Body of pancreas (tissue), 4 donors: ENCODE results near the gene TBX15. TPM values are rescaled to one million over a fixed set of nuclear protein-coding genes. Genes with fewer than 3 reads are reported as not detected.

Experiments used
- ATAC-seq: fragments of 150-250 bp; one replicate; pipeline ENCODE4 v1.9.1; 2016
- DNase-seq, 4 donors: peaks; one replicate each; pipeline ENCODE4 v3.0.0-alpha.2; 2019
- H3K27ac ChIP-seq, 4 donors: fragments of 200-600 bp; sonication (generic); 1 replicate in 3 of 4; 2 replicates in 1 of 4; pipeline versions ENCODE4 v1.5.1 to v1.6.1; 2016 to 2019; ENCODE audit warnings: mild to moderate bottlenecking in 1 of 4, mixed read lengths in 1 of 4, moderate library complexity in 1 of 4
- H3K27me3 ChIP-seq, 2 donors: fragments of 200-600 bp; sonication (generic); one replicate each; pipeline ENCODE4 v1.6.0; 2016; ENCODE audit warnings: mild to moderate bottlenecking in 1 of 2
- H3K36me3 ChIP-seq, 2 donors: fragments of 200-600 bp; sonication (generic); replicated peaks in 1 of 2; 2 replicates each; pipeline ENCODE4 v1.5.1; 2016; ENCODE audit warnings: low read depth in 2 of 2; ENCODE audit not compliant: insufficient read depth in 1 of 2
- H3K4me1 ChIP-seq: fragments of 200-600 bp; sonication (generic); one replicate; pipeline ENCODE4 v1.6.0; 2016
- H3K4me3 ChIP-seq, 2 donors: fragments of 200-600 bp; sonication (generic); 1 replicate in 1 of 2; 2 replicates in 1 of 2; pipeline ENCODE4 v1.5.1; 2016 to 2019
- H3K9me3 ChIP-seq, 3 donors: fragments of 200-600 bp; sonication (generic); 1 replicate in 2 of 3; 2 replicates in 1 of 3; pipeline ENCODE4 v1.5.1; 2016
- CTCF ChIP-seq, 7 experiments: fragments of 450-650 bp in 4 of 7; fragments of 200-600 bp in 3 of 7; sonication (generic) in 3 of 7; IDR thresholded peaks; one replicate each; pipeline ENCODE4 v1.5.1; 2016 to 2019; ENCODE audit warnings: antibody characterized with exemption in 7 of 7
- POLR2A ChIP-seq, 3 donors: fragments of 450-650 bp; IDR thresholded peaks; one replicate each; pipeline ENCODE4 v1.6.1; 2016; ENCODE audit warnings: antibody characterized with exemption in 3 of 3, mild to moderate bottlenecking in 2 of 3
- WGBS, 2 donors: methylation state at CpG; one replicate each; pipeline ENCODE4 v1.1.5; 2017; 5-methylcytosine and 5-hydroxymethylcytosine counted together
- intact Hi-C: fragments of 100-400 bp; cut with DNase I; formaldehyde crosslinking; loops from one replicate; pipeline ENCODE4 v1.15.1; 2023
- total RNA-seq, 2 donors: library from RNA; depleted of rRNA; stranded (reverse); fragments of >200 nt; gene quantifications; one replicate each; pipeline ENCODE4 v1.1.0, GENCODE V29; 2016

Gene TBX15
- total RNA-seq, 2 donors from 2014 or later, result not detected

DNA sequence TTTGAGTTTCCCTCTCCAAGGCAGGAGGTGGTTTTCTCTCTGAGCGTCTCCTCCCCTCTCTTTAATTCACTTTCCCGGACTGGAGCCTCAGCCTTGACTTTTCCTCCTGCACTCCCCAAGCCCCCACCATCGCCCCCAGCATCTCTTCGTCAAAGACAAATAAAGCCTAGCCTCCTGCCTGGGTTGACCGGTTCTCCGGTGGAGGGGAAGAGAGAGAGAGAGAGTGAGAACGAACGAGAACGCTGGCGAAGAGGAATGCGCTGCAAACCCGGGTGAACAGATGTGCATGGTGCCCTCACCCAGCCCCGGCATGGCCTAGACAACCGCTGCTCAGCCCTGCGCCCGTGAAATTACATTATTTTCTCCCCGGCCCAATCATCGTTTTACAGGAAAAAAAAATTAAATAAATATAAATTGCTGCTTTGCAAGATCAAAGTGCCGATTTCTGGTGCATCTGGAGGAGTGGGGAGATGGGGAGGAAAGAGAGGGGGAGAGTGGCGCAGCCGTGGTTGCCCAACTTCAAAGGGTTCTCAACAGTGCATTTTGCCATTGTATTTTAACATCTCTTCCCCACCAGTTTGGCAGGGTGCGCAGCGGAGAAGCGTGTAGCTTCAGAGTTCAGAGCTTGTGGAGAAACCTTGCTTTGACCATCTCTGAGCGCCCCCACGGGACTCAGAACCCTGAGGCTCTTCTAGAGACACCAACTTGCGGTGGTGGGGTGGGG lies 11.4 kb upstream of the TBX15 start:
- ATAC-seq (no peak), DNase-seq (no peak)
- H3K4me1 ChIP-seq, result peaks cover 12% of the 10 kb centered on the region
- H3K36me3 ChIP-seq, result no peaks in the 10 kb centered on the region
- no peak overlapping the region for H3K27ac ChIP-seq
- no peaks in the 10 kb centered on the region for H3K9me3 ChIP-seq
- peaks cover 0 to 40% of the 10 kb centered on the region in 2 donors for H3K27me3 ChIP-seq
- 3 to 8% methylated on average over 27 of the region's 27 CpGs for WGBS, 2 donors
- H3K4me3 ChIP-seq, result no peak overlapping the region
- intact Hi-C loops, result loop anchor here (10.0 kb wide), 1 partner anchor 925 kb away; no protein-coding TSS in a partner anchor
- no peak for TF ChIP-seq CTCF (IDR thresholded peaks at IDR 0.05)
- TF ChIP-seq POLR2A (IDR thresholded peaks at IDR 0.05), result no peak

GRCh38 chr1:118998171-118998570 lies 10.0 kb upstream of the TBX15 start:
- H3K36me3 ChIP-seq, result no peaks in the 10 kb centered on the region
- no peaks in the 10 kb centered on the region for H3K9me3 ChIP-seq
- TF ChIP-seq CTCF (IDR thresholded peaks at IDR 0.05) (no peak), POLR2A (IDR thresholded peaks at IDR 0.05) (no peak)
- peaks cover 0 to 40% of the 10 kb centered on the region in 2 donors for H3K27me3 ChIP-seq
- H3K4me3 ChIP-seq, result no peak overlapping the region
- intact Hi-C loops, result no loop called here
- WGBS, 2 donors, result 53% methylated on average over 2 of the region's 2 CpGs
- H3K27ac ChIP-seq, result no peak overlapping the region
- DNase-seq, result no peak
- peaks cover 12% of the 10 kb centered on the region for H3K4me1 ChIP-seq
- no peak for ATAC-seq

GRCh38 chr1:118997225-118997624 lies 9.1 kb upstream of the TBX15 start:
- intact Hi-C loops, result no loop called here
- Histone ChIP-seq H3K4me3 (no peak overlapping the region), H3K36me3 (no peaks in the 10 kb centered on the region), H3K27ac (no peak overlapping the region), H3K9me3 (no peaks in the 10 kb centered on the region), H3K27me3 (peaks cover 0 to 50% of the 10 kb centered on the region in 2 donors), H3K4me1 (peaks cover 12% of the 10 kb centered on the region)
- DNase-seq, result no peak
- no peak for ATAC-seq
- WGBS, 2 donors, result 16 to 28% methylated on average over 7 of the region's 7 CpGs
- no peak for TF ChIP-seq POLR2A (IDR thresholded peaks at IDR 0.05)
- no peak for TF ChIP-seq CTCF (IDR thresholded peaks at IDR 0.05)

DNA sequence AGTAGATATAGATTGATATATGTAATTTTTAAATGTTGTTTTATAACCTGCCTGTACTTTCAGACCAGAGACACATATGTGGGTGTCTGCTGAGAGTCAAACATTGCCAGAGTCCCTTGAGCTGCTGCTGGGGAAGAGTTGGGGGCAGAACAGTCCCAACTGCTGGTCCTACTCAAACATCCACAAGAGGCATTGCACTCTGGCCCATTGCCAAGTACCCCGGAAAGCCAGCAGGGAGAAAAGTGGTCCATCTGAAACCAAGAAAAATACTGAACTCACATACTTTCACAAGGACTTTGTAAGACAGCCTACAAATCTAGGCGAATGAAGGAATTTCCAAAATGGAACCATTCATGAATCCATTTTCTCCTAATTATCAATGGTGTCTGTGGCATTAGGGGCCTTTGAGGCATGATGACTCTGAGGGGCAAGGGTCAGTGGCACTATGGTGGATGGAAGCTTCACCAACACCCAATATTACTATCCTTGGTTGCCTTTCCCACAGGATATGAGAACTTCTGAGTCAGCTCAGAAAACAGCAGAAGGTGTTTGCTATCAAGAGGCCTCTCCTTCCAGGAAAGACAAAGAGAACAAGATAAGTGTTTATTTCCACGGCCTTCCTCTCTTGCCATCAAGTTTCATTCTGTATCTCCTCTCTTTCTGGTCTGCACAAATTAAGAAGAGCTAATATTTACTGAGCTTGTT lies 7.3 kb upstream of the TBX15 start:
- DNase-seq (no peak), ATAC-seq (no peak)
- TF ChIP-seq CTCF (IDR thresholded peaks at IDR 0.05) (no peak), POLR2A (IDR thresholded peaks at IDR 0.05) (no peak)
- Histone ChIP-seq H3K36me3 (no peaks in the 10 kb centered on the region), H3K4me3 (no peak overlapping the region), H3K27ac (no peak overlapping the region), H3K4me1 (peaks cover 4% of the 10 kb centered on the region), H3K27me3 (peaks cover 0 to 50% of the 10 kb centered on the region in 2 donors), H3K9me3 (no peaks in the 10 kb centered on the region)
- WGBS, 2 donors, result 52 to 54% methylated on average over 3 of the region's 3 CpGs
- intact Hi-C loops, result no loop called here
